ENCODE data around the gene FMO2.

Gene FMO2

DNA sequence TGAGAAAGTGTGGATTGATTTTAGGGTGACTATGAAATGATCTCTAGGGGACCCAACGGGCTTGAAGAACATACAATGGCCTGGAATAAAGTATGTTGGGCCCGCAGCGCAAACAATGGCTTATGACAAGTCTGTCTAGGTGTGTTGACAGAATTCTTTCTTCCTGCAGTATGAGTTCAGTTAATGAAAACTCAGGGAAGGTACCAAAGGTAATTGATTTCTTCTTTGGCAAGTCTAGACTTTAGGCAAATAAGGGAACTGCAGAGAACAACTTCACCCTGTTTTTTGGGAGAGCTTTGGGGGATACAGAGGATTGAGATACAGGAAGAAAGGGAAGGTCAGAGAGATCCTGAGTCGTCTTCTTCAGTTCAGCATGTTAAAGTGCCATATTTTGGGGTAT lies 7.8 kb upstream of the FMO2 start:
- no peak for DNase-seq

DNA sequence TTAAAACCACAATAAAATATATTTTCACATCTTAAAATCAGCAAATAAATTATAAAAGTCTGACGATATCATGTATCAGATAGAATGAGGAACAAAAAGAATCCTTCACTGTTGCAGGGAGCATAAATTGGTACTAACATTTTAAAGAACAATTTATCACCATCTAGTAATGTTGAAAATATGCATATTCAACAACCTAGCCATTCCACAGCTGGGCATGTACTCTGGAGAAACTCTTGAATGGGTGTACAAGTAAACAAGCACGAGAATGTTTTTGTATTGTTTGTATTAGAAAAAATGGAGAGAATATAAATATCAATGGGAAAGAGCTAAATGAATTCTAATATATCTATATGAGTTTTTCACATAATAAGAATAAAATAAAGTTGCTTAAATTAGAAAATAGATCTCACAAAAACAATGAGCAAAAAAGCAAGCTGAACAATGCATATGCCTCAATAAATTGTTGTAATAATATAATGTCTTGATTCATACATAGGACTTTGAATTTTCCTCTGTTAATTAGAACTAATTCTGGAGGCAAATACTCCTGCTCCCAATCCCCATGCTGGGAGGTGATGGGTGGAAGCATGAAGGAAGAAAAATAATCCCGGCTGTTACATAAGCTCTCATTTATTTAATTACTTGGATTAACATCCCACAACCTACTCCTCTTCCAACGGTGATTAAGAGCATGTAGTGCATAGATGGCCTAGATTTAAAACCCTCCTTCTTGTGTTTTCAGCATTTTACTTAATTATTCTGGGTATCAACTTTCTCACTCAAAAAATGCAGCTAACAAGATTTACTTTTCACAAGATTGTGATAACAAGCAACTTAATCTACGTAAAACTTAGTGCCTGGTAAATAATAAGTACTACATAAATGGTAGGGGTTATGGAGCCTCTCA lies 5.5 kb upstream of the FMO2 start:
- DNase-seq, result no peak

- DNase-seq, result no peak
Observed at GRCh38 chr1:171180670-171181069, 4.4 kb upstream of the FMO2 start.

DNA sequence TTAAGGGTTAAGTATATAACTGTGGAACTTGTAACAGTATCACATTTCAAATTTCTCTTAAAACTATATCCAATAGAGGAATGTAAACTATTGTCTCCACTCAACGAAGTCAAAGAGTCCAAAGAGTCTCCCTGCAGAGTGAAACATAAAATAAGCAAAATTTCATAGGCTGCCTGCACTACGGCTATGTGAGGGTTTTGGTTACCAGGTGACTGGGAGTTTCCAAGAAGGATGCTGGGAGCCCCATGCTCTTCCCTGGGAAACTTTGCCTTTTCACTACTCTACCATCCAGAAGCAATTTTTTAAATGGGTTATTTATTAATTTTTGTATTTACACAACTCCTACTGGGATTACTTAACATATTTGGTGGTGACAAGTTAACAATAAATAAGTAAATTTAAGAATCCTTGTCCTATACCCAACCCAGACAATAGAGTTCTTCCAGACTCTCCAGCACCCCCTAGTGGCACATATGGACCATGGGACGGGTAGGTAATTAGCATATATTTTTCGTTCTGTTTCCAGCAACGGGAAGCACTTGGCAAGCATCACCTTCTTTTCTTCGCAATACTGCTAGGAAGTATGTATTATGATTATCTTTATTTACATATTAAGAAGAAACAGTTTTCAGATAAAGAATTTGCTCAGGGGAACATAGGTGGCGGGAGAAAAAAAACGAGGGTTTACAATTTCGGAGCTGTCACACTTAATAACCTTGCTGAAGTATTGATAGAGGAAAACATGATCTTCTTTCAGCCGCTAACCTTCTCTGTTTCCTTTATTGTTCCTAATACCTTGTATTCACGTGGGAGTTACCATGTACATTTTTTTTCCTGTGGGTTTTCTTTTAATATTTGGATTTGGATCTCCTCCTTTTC lies 3.5 kb downstream of the FMO2 start:
- DNase-seq, result peak; percentile 21

GRCh38 chr1:171191992-171192391 lies 6.9 kb downstream of the FMO2 start:
- no peak for DNase-seq

- no peak for DNase-seq
Observed at GRCh38 chr1:171195767-171196166, 10.7 kb downstream of the FMO2 start.

DNA sequence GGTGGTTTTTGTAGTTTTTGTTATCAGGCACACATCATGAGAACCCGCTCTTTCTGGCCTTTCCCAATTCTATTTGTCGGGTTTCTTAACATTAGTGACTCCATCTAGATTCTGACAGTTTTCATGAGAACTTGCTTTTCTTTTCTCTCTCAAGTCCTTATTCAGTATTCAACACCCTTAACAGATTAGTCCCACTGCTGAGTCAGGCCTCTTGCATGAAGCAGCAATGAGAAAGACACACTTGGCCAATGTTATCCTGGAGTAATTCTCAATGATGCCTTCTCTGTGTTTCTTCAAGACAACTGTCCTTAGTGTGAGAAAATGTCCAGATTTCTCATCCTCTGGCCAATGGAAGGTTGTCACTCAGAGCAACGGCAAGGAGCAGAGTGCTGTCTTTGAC lies 11.3 kb downstream of the FMO2 start:
- DNase-seq, result no peak

DNA sequence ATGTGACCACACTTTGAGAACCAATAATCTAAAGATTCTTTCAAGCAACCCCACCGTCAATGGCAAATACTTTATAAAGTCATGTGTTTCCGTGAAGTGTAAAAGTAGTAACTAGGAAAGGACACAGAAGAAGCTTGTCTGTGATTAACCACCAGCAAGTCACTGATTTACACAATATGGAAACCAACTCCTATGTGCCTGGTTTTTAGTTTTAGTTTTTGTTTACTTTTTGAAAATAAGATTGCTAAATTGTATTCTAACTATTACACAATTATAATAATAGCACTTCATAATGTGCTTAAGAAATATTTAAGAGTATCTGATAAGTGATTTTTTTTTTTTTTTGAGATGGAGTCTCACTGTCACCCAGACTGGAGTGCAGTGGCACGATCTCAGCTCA lies 13.0 kb downstream of the FMO2 start:
- no peak for DNase-seq

- DNase-seq, result no peak
Observed at GRCh38 chr1:171204296-171204695, 19.2 kb downstream of the FMO2 start.

DNA sequence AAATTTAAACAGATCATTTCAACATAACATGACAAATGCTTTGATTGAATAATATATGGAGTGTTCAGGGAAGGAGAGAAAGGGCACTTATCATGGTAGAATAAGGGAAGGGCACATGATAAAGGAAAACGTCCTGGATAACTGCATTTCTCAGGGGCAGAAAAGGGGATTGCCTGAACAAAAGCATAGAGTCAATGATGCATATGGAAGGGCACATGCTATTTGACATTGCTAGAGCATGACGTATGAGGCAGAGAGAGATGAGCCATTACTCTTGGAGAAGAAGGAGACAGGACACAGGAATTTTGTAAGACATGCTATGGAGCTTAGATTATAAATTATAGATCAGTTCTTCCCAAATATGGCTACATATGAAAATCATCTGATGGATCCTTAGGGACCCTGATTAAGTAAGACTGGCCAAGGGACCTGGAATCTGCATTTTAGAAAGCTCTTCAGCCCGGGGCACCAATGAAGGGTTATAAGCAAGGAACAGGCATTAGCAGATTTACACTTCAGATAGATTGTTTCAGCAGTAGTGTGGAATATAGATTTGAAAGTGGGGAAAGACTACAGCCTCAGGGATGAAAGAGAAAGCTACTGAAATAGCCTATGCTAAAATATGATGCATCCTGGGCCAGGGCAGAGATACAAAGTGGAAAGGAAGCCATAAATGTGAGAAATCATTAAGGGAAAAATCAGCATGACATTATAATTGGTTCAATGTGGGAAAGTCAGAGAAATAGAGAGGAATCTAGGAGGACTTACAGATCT lies 21.3 kb downstream of the FMO2 start:
- DNase-seq, result no peak

GRCh38 chr1:171206978-171207355 lies 21.9 kb downstream of the FMO2 start:
- no peak for DNase-seq

- no peak for DNase-seq
Observed at GRCh38 chr1:171207377-171207776, 22.3 kb downstream of the FMO2 start.

GRCh38 chr1:171210355-171210754 lies 25.3 kb downstream of the FMO2 start:
- DNase-seq, result no peak

DNA sequence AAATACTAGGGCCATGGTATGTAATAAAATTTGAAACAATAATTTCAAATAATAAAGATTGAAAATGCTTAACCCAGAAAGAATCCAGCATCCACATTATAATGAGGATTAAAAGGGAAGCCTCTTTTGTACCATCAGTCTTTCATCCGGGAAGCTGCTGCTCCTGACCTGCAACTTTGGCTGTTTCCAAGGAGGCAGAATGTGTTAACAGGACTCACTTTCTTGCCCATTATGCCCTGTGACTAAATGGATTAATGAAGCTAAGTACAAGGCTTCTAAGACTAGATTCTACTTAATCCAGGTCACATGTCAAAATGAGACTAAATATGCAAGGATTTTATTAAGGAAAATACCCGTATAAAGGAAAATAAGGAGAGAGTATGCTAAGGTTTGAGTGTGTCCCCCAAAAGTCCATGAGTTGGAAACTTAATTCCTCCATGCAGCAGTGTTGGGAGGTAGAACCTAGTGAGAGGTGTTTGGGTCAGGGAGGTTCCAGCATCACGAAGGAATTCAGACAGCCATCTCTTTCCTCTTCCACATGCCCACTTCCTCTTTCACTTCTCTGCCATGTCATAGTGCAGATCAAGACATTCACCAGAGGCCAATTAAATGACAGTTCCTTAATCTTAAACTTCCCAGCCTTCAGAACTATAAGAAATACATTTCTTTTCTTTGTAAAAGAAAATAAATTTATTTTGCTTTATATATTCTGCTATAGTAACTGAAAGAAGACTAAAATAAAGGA lies 27.7 kb downstream of the FMO2 start:
- DNase-seq, result no peak

GRCh38 chr1:171213559-171214454 lies 28.7 kb downstream of the FMO2 start:
- no peak for DNase-seq

- DNase-seq, result no peak
Observed at GRCh38 chr1:171217658-171218443, 32.8 kb downstream of the FMO2 start.

GRCh38 chr1:171218661-171219060 lies 33.6 kb downstream of the FMO2 start:
- DNase-seq, result no peak

- no peak for DNase-seq
Observed at GRCh38 chr1:171219346-171220080, 34.4 kb downstream of the FMO2 start.

GRCh38 chr1:171220081-171220420 lies 35.0 kb downstream of the FMO2 start:
- DNase-seq, result no peak

DNA sequence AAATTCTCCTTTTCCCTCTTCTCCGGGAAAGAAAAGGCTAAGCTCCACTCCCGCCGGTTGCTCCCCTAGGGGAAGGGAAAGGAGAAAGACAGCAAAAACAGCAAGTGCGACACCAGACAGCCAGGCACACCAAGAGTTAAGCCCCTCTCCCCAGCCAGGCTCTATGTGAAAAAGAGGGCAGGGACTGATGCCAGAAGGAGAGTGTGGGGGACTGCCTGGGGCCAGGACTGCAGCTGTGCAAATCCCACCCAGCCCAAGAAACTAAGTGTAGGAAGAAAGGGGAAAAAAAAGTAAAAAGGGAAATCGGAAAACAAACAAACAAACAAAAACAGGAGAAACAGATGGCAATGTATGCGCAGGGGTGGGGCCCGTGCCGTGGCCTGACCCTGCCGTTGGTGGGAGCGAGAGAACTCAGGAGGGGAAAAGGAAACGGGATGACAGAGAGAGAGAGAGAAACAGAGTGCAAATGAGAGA lies 35.5 kb downstream of the FMO2 start:
- no peak for DNase-seq

All from DMS 273 treated with DMSO at 0.1 percent for 48 hours (cell line).